Endodermal cell (in vitro differentiated cells): ENCODE data around the gene ZPLD1. TPM values are rescaled to one million over a fixed set of nuclear protein-coding genes. Genes with fewer than 3 reads are reported as not detected.

ENCODE experiments used
- DNase-seq: peaks from one replicate; pipeline ENCODE4 v3.0.0-alpha.2; 2017
- H3K27ac ChIP-seq: 2 replicates; pipeline ENCODE4 v1.5.1; 2013; ENCODE audit warnings: mild to moderate bottlenecking, low read depth, low read length, moderate library complexity
- H3K27me3 ChIP-seq: 2 replicates; pipeline ENCODE4 v1.6.1; 2013; ENCODE audit warnings: mild to moderate bottlenecking, low read length, moderate library complexity; ENCODE audit not compliant: insufficient read depth, control insufficient read depth, poor library complexity, severe bottlenecking
- H3K36me3 ChIP-seq: 2 replicates; pipeline ENCODE4 v1.7.0; 2013; ENCODE audit warnings: mild to moderate bottlenecking, low read length, moderate library complexity; ENCODE audit not compliant: control insufficient read depth, insufficient read depth
- H3K4me1 ChIP-seq: one replicate; pipeline ENCODE4 v1.7.0; 2013; ENCODE audit warnings: low read length; ENCODE audit not compliant: control insufficient read depth, insufficient read depth
- H3K4me3 ChIP-seq: 2 replicates; pipeline ENCODE4 v1.5.1; 2013; ENCODE audit warnings: mild to moderate bottlenecking, low read length, moderate library complexity
- H3K9ac ChIP-seq: 2 replicates; pipeline ENCODE4 v1.6.1; 2013; ENCODE audit warnings: mild to moderate bottlenecking, low read length, moderate library complexity; ENCODE audit not compliant: poor library complexity, severe bottlenecking; ENCODE audit errors: extremely low read depth
- H3K9me3 ChIP-seq: 2 replicates; pipeline ENCODE4 v1.6.1; 2013; ENCODE audit warnings: mild to moderate bottlenecking, low read length, moderate library complexity; ENCODE audit not compliant: control insufficient read depth
- H3K27ac Mint-ChIP-seq: 2 replicates; pipeline ENCODE4 v1.8.0; 2020; ENCODE audit warnings: mixed read lengths
- H3K27me3 Mint-ChIP-seq: 2 replicates; pipeline ENCODE4 v1.8.0; 2021; ENCODE audit warnings: mild to moderate bottlenecking, mixed read lengths; ENCODE audit not compliant: insufficient read depth
- H3K36me3 Mint-ChIP-seq: 2 replicates; pipeline ENCODE4 v1.8.0; 2020; ENCODE audit warnings: low read depth, mixed read lengths
- H3K4me1 Mint-ChIP-seq: 2 replicates; pipeline ENCODE4 v1.8.0; 2020; ENCODE audit warnings: mixed read lengths
- H3K4me3 Mint-ChIP-seq: 2 replicates; pipeline ENCODE4 v1.8.0; 2020; ENCODE audit warnings: mild to moderate bottlenecking, moderate library complexity, mixed read lengths
- H3K9me3 Mint-ChIP-seq: 2 replicates; pipeline ENCODE4 v1.8.0; 2020; ENCODE audit warnings: mild to moderate bottlenecking, mixed read lengths
- WGBS, 2 experiments: methylation state at CpG; one replicate each; pipeline versions ENCODE4 v1.1.5 to v1.1.7; 2013; ENCODE audit warnings: missing lambda C conversion rate in 2 of 2, mixed read lengths in 1 of 2; ENCODE audit not compliant: insufficient coverage in 1 of 2, insufficient read length in 1 of 2; 5-methylcytosine and 5-hydroxymethylcytosine counted together
- total RNA-seq, 2 donors: library from RNA; stranded (reverse); fragmentation: NEBNext Ultra II Directional in 1 of 2; extraction: Animal tissue kit (Norgen Biotek cat#: 25700) in 1 of 2; gene quantifications; 2 replicates in 1 of 2; 3 replicates in 1 of 2; pipeline ENCODE4 v1.2.1, GENCODE V29; 2021
- TF ChIP-seq, protein P1 (sequence below): fragments of 200-600 bp; sonication (generic); conservative IDR thresholded peaks from 2 replicates; pipeline ENCODE4 v1.5.0; 2021; ENCODE audit warnings: antibody characterized with exemption, mild to moderate bottlenecking

Gene ZPLD1
- total RNA-seq, 2 donors from 2014 or later, result 0.18 TPM; not detected in 1

DNA sequence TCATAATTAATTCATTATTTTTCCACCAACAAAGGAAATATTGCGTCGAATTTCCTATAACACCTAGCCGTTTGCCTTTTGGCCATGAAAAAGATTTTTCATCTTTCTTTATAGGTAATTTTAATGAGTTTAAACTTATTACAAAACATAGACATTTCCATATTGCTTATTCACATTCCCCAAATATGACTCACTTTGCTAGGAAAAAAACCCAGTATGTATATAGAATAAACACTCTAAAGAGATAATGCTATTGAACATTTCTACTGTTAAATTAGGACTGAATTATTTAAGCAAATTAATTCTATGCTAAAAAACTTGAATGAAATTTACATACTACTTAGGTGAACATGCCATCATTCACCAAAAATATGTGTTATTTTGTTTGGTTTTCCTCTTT is 16.2 kb downstream of the ZPLD1 start:
- H3K27ac ChIP-seq, result no peak overlapping the region
- DNase-seq, result no peak
- H3K4me1 ChIP-seq, result no peaks in the 10 kb centered on the region
- WGBS, 2 experiments, result 94% methylated on average over 3 of the region's 3 CpGs; no CpG with 5 or more reads in 1 of the 2 experiments
- no peaks in the 10 kb centered on the region for H3K36me3 ChIP-seq
- H3K27me3 ChIP-seq, result no peaks in the 10 kb centered on the region
- Mint-ChIP-seq H3K27ac (no peak overlapping the region), H3K4me3 (no peak overlapping the region), H3K4me1 (peaks cover 4% of the 10 kb centered on the region), H3K36me3 (no peaks in the 10 kb centered on the region), H3K27me3 (peaks cover 2% of the 10 kb centered on the region), H3K9me3 (no peaks in the 10 kb centered on the region)
- TF ChIP-seq, protein P1, sequence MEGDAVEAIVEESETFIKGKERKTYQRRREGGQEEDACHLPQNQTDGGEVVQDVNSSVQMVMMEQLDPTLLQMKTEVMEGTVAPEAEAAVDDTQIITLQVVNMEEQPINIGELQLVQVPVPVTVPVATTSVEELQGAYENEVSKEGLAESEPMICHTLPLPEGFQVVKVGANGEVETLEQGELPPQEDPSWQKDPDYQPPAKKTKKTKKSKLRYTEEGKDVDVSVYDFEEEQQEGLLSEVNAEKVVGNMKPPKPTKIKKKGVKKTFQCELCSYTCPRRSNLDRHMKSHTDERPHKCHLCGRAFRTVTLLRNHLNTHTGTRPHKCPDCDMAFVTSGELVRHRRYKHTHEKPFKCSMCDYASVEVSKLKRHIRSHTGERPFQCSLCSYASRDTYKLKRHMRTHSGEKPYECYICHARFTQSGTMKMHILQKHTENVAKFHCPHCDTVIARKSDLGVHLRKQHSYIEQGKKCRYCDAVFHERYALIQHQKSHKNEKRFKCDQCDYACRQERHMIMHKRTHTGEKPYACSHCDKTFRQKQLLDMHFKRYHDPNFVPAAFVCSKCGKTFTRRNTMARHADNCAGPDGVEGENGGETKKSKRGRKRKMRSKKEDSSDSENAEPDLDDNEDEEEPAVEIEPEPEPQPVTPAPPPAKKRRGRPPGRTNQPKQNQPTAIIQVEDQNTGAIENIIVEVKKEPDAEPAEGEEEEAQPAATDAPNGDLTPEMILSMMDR, result no peak
- H3K4me3 ChIP-seq, result no peak overlapping the region
- no peak overlapping the region for H3K9ac ChIP-seq
- H3K9me3 ChIP-seq, result no peaks in the 10 kb centered on the region

DNA sequence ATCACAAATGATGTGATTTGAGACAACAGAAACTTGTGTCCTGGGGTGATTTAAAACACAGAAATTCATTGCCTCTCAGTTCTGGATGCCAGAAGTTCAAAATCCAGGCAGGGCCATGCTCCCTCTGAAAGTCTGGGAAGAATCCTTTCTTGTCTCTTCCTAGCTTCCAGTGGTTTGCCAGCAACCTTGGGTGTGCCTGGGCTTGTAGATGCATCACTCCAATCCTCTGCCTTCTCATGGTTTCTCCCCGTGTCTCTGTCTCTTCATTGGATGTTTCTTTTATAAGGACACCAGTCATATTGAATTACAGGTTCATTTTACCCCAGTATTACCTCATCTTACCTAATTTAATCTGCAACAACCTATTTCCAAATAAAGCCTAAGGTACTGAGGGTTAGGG is 16.7 kb downstream of the ZPLD1 start:
- Histone ChIP-seq H3K36me3 (no peaks in the 10 kb centered on the region), H3K27ac (no peak overlapping the region), H3K27me3 (no peaks in the 10 kb centered on the region), H3K9me3 (no peaks in the 10 kb centered on the region), H3K4me1 (no peaks in the 10 kb centered on the region), H3K4me3 (no peak overlapping the region), H3K9ac (no peak overlapping the region)
- Mint-ChIP-seq H3K4me3 (no peak overlapping the region), H3K9me3 (no peaks in the 10 kb centered on the region), H3K27me3 (peaks cover 2% of the 10 kb centered on the region), H3K27ac (no peak overlapping the region), H3K4me1 (peaks cover 2% of the 10 kb centered on the region), H3K36me3 (no peaks in the 10 kb centered on the region)
- 88 to 97% methylated on average over 1 of the region's 1 CpG for WGBS, 2 experiments
- TF ChIP-seq, protein P1, result no peak
- DNase-seq, result no peak

DNA sequence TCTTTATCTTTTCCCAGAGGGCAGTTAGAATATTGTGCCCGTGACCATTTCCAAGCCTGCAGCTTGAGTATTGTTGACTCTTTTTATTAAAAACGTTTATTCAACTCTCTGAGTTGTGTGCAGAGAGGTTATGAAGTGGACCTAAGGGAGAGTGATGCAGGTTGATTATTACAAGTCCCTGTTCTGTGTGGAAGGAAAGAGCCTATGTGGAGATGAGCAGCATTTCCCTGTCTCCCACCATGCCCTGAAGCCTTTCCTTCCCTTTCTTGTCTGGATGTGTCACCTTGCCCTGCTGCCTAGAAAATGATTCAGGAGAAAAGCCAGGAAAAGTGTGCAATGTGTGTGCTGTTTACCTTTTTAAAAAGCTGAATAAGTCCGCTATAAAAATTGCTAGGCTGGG is 19.4 kb downstream of the ZPLD1 start:
- H3K9ac ChIP-seq, result no peak overlapping the region
- no peaks in the 10 kb centered on the region for H3K9me3 ChIP-seq
- Mint-ChIP-seq H3K9me3 (no peaks in the 10 kb centered on the region), H3K27me3 (peaks cover 2% of the 10 kb centered on the region), H3K27ac (no peak overlapping the region), H3K36me3 (no peaks in the 10 kb centered on the region), H3K4me1 (no peaks in the 10 kb centered on the region), H3K4me3 (no peak overlapping the region)
- whole genome bisulfite sequencing, 2 experiments, result 77 to 88% methylated on average over 1 to 3 of the region's 3 CpGs
- no peaks in the 10 kb centered on the region for H3K27me3 ChIP-seq
- no peak overlapping the region for H3K4me3 ChIP-seq
- TF ChIP-seq, protein P1, result no peak
- no peaks in the 10 kb centered on the region for H3K36me3 ChIP-seq
- no peak overlapping the region for H3K27ac ChIP-seq
- DNase-seq, result no peak
- no peaks in the 10 kb centered on the region for H3K4me1 ChIP-seq
